Astrocyte (in vitro differentiated cells and primary cell): ENCODE measurements around the gene COL16A1. TPM values are rescaled to one million over a fixed set of nuclear protein-coding genes. Genes with fewer than 3 reads are reported as not detected.

Experiments
- DNase-seq: peaks from one replicate; pipeline ENCODE4 v3.0.0-alpha.2; 2010; ENCODE audit warnings: low read depth
- FAIRE-seq: peaks from 2 replicates; lab custom pipeline; 2011; peaks lifted over from hg19 to GRCh38; lab: Jason Lieb, UNC
- H2AFZ ChIP-seq: 2 replicates; pipeline ENCODE4 v1.6.0; 2012; ENCODE audit warnings: low read depth, low read length, inconsistent platforms
- H3K27ac ChIP-seq: 2 replicates; pipeline ENCODE4 v1.5.1; 2011; ENCODE audit warnings: low read depth, low read length, inconsistent platforms
- H3K27me3 ChIP-seq: 2 replicates; pipeline ENCODE4 v1.6.0; 2011; ENCODE audit warnings: low read length, inconsistent platforms; ENCODE audit not compliant: insufficient read depth
- H3K36me3 ChIP-seq: 2 replicates; pipeline ENCODE4 v1.5.1; 2011; ENCODE audit warnings: low read length, inconsistent platforms; ENCODE audit not compliant: insufficient read depth
- H3K4me1 ChIP-seq: 2 replicates; pipeline ENCODE4 v1.5.1; 2011; ENCODE audit warnings: low read length, inconsistent platforms; ENCODE audit not compliant: insufficient read depth
- H3K4me2 ChIP-seq: 2 replicates; pipeline ENCODE4 v1.6.0; 2012; ENCODE audit warnings: low read length, inconsistent platforms
- H3K4me3 ChIP-seq: 2 replicates; pipeline ENCODE4 v1.5.1; 2011; ENCODE audit warnings: low read depth, mild to moderate bottlenecking, low read length, inconsistent platforms; ENCODE audit not compliant: insufficient read depth
- H3K79me2 ChIP-seq: 2 replicates; pipeline ENCODE4 v1.6.0; 2012; ENCODE audit warnings: mild to moderate bottlenecking, low read length, inconsistent platforms; ENCODE audit not compliant: insufficient read depth
- H3K9ac ChIP-seq: 2 replicates; pipeline ENCODE4 v1.6.0; 2012; ENCODE audit warnings: mild to moderate bottlenecking, low read length, inconsistent platforms
- H3K9me3 ChIP-seq: 2 replicates; pipeline ENCODE4 v1.5.1; 2012; ENCODE audit warnings: low read depth, mild to moderate bottlenecking, low read length, inconsistent platforms; ENCODE audit not compliant: insufficient read depth
- H4K20me1 ChIP-seq: 2 replicates; pipeline ENCODE4 v1.6.0; 2012; ENCODE audit warnings: low read length, inconsistent platforms; ENCODE audit not compliant: insufficient read depth
- H3K27ac Mint-ChIP-seq: one replicate; pipeline ENCODE4 v1.8.0; 2021; ENCODE audit warnings: mild to moderate bottlenecking, mixed read lengths; ENCODE audit not compliant: unreplicated experiment
- H3K27me3 Mint-ChIP-seq: one replicate; pipeline ENCODE4 v1.8.0; 2021; ENCODE audit warnings: low read depth, mixed read lengths; ENCODE audit not compliant: unreplicated experiment
- H3K36me3 Mint-ChIP-seq: one replicate; pipeline ENCODE4 v1.8.0; 2021; ENCODE audit warnings: low read depth, mixed read lengths; ENCODE audit not compliant: unreplicated experiment
- H3K4me1 Mint-ChIP-seq: one replicate; pipeline ENCODE4 v1.8.0; 2021; ENCODE audit warnings: low read depth, mixed read lengths; ENCODE audit not compliant: unreplicated experiment
- H3K4me3 Mint-ChIP-seq: one replicate; pipeline ENCODE4 v1.8.0; 2021; ENCODE audit warnings: mild to moderate bottlenecking, moderate library complexity, mixed read lengths; ENCODE audit not compliant: unreplicated experiment
- H3K9me3 Mint-ChIP-seq: one replicate; pipeline ENCODE4 v1.8.0; 2021; ENCODE audit warnings: mild to moderate bottlenecking, mixed read lengths; ENCODE audit not compliant: unreplicated experiment
- CTCF ChIP-seq: IDR thresholded peaks from 2 replicates; pipeline ENCODE4 v1.5.1; 2011; ENCODE audit warnings: low read depth, mild to moderate bottlenecking, inconsistent platforms, low read length, moderate library complexity; ENCODE audit not compliant: insufficient read depth
- EZH2 ChIP-seq: IDR thresholded peaks from 2 replicates; pipeline ENCODE4 v1.6.1; 2012; ENCODE audit warnings: mild to moderate bottlenecking, low read length, inconsistent platforms; ENCODE audit not compliant: insufficient read depth
- total RNA-seq: library from RNA; stranded (reverse); gene quantifications from 2 replicates; pipeline ENCODE4 v1.2.1, GENCODE V29; 2021

Gene COL16A1
- total RNA-seq, 1 donor from 2014 or later, result 42.9 TPM

- Histone ChIP-seq H4K20me1 (peaks cover 82% of the 10 kb centered on the region), H3K4me1 (peaks cover 11% of the 10 kb centered on the region), H2AFZ (no peak overlapping the region), H3K4me2 (no peak overlapping the region), H3K9ac (no peak overlapping the region), H3K9me3 (no peaks in the 10 kb centered on the region), H3K27ac (no peak overlapping the region), H3K36me3 (peaks cover 8% of the 10 kb centered on the region), H3K79me2 (peaks cover 91% of the 10 kb centered on the region), H3K4me3 (no peak overlapping the region), H3K27me3 (no peaks in the 10 kb centered on the region)
- Mint-ChIP-seq H3K36me3 (peaks cover 4% of the 10 kb centered on the region), H3K9me3 (no peaks in the 10 kb centered on the region), H3K4me1 (peaks cover 36% of the 10 kb centered on the region), H3K27me3 (no peaks in the 10 kb centered on the region), H3K4me3 (no peak overlapping the region), H3K27ac (peak overlapping the region; percentile 72)
- TF ChIP-seq EZH2, result no peak
- TF ChIP-seq CTCF, result no peak
- FAIRE-seq (no peak), DNase-seq (no peak)
Measured at GRCh38 chr1:31637915-31638673, 65.7 kb downstream of the COL16A1 start.

GRCh38 chr1:31633117-31633516 lies 70.7 kb downstream of the COL16A1 start:
- Mint-ChIP-seq H3K27ac (no peak overlapping the region), H3K4me1 (peaks cover 42% of the 10 kb centered on the region), H3K4me3 (no peak overlapping the region), H3K27me3 (no peaks in the 10 kb centered on the region), H3K36me3 (peaks cover 27% of the 10 kb centered on the region), H3K9me3 (no peaks in the 10 kb centered on the region)
- Histone ChIP-seq H4K20me1 (peaks cover 86% of the 10 kb centered on the region), H3K9ac (no peak overlapping the region), H3K4me2 (no peak overlapping the region), H3K27ac (no peak overlapping the region), H3K9me3 (no peaks in the 10 kb centered on the region), H3K4me1 (peaks cover 4% of the 10 kb centered on the region), H3K79me2 (peaks cover 43% of the 10 kb centered on the region), H3K36me3 (peaks cover 25% of the 10 kb centered on the region), H2AFZ (no peak overlapping the region), H3K4me3 (no peak overlapping the region), H3K27me3 (no peaks in the 10 kb centered on the region)
- TF ChIP-seq CTCF (peak; percentile 38), EZH2 (no peak)
- DNase-seq (no peak), FAIRE-seq (no peak)

- Histone ChIP-seq H3K9ac (no peak overlapping the region), H3K4me2 (no peak overlapping the region), H4K20me1 (peaks cover 85% of the 10 kb centered on the region), H2AFZ (no peak overlapping the region), H3K9me3 (no peaks in the 10 kb centered on the region), H3K79me2 (peaks cover 39% of the 10 kb centered on the region), H3K36me3 (peaks cover 25% of the 10 kb centered on the region), H3K27ac (no peak overlapping the region), H3K4me3 (no peak overlapping the region), H3K27me3 (no peaks in the 10 kb centered on the region), H3K4me1 (peaks cover 9% of the 10 kb centered on the region)
- Mint-ChIP-seq H3K27me3 (no peaks in the 10 kb centered on the region), H3K27ac (no peak overlapping the region), H3K4me3 (no peak overlapping the region), H3K4me1 (peaks cover 43% of the 10 kb centered on the region), H3K36me3 (peaks cover 27% of the 10 kb centered on the region), H3K9me3 (no peaks in the 10 kb centered on the region)
- DNase-seq (no peak), FAIRE-seq (no peak)
- TF ChIP-seq CTCF, result no peak
- no peak for TF ChIP-seq EZH2
Measured at GRCh38 chr1:31632649-31633048, 71.2 kb downstream of the COL16A1 start.
